SK-N-SH treated with all-trans-retinoic acid at 6 μM for 48 hours (cell line): ENCODE results near the gene ZBTB48.

Experiments
- ATAC-seq: fragments of 200-7000 bp; cut with Tn5 transposase; 3 replicates; pipeline ENCODE4 v1.9.1; 2020; ENCODE audit warnings: mild to moderate bottlenecking, moderate library complexity
- ARNTL ChIP-seq: fragments of 450-650 bp; formaldehyde crosslinking; IDR thresholded peaks from 2 replicates; pipeline ENCODE4 v1.5.0; 2020; ENCODE audit warnings: low read depth, mild to moderate bottlenecking, moderate library complexity, borderline replicate concordance
- BACH2 ChIP-seq: fragments of 250-450 bp; sonication (Bioruptor Pico); IDR thresholded peaks from 2 replicates; pipeline ENCODE4 v1.9.0; 2021; ENCODE audit warnings: mild to moderate bottlenecking, borderline replicate concordance
- CSDC2 ChIP-seq: fragments of 250-450 bp; sonication (Bioruptor Pico); IDR thresholded peaks from 2 replicates; pipeline ENCODE4 v1.5.0; 2020; ENCODE audit warnings: mild to moderate bottlenecking, moderate library complexity
- GLIS3 ChIP-seq: fragments of 250-450 bp; sonication (Bioruptor Pico); IDR thresholded peaks from 2 replicates; pipeline ENCODE4 v1.5.0; 2020; ENCODE audit warnings: mild to moderate bottlenecking, moderate library complexity
- ISL1 ChIP-seq: fragments of 250-450 bp; sonication (Bioruptor Pico); IDR thresholded peaks from 2 replicates; pipeline ENCODE4 v2.1.2; 2022; ENCODE audit warnings: mild to moderate bottlenecking, moderate library complexity
- PPARA ChIP-seq: fragments of 250-450 bp; sonication (Bioruptor Pico); IDR thresholded peaks from 2 replicates; pipeline ENCODE4 v1.5.0; 2020; ENCODE audit warnings: mild to moderate bottlenecking, borderline replicate concordance
- RARB ChIP-seq: fragments of 250-450 bp; sonication (Bioruptor Pico); IDR thresholded peaks from 2 replicates; pipeline ENCODE4 v1.8.0; 2021; ENCODE audit warnings: mild to moderate bottlenecking, moderate library complexity
- SNAI2 ChIP-seq: fragments of 250-450 bp; sonication (Bioruptor Pico); IDR thresholded peaks from 2 replicates; pipeline ENCODE4 v1.5.0; 2020; ENCODE audit warnings: mild to moderate bottlenecking, moderate library complexity
- TCF4 ChIP-seq: fragments of 250-450 bp; sonication (Bioruptor Pico); IDR thresholded peaks from 2 replicates; pipeline ENCODE4 v1.8.0; 2021; ENCODE audit warnings: mild to moderate bottlenecking, moderate library complexity, borderline replicate concordance
- TOX ChIP-seq: fragments of 250-450 bp; sonication (Bioruptor Pico); IDR thresholded peaks from 2 replicates; pipeline ENCODE4 v1.8.0; 2021; ENCODE audit warnings: mild to moderate bottlenecking, moderate library complexity, borderline replicate concordance
- ZC3H10 ChIP-seq: fragments of 250-450 bp; sonication (Bioruptor Pico); IDR thresholded peaks from 2 replicates; pipeline ENCODE4 v1.5.1; 2021; ENCODE audit warnings: mild to moderate bottlenecking, moderate library complexity
- ZFP3 ChIP-seq: fragments of 250-450 bp; sonication (Bioruptor Pico); IDR thresholded peaks from 2 replicates; pipeline ENCODE4 v1.5.0; 2020; ENCODE audit warnings: mild to moderate bottlenecking, moderate library complexity
- ZFP30 ChIP-seq: fragments of 450-650 bp; formaldehyde crosslinking; IDR thresholded peaks from 2 replicates; pipeline ENCODE4 v1.5.0; 2022; ENCODE audit warnings: mild to moderate bottlenecking, moderate library complexity
- ZNF70 ChIP-seq: fragments of 450-650 bp; formaldehyde crosslinking; IDR thresholded peaks from 2 replicates; pipeline ENCODE4 v1.5.0; 2020; ENCODE audit warnings: mild to moderate bottlenecking, moderate library complexity
- ZNF8 ChIP-seq: fragments of 450-650 bp; formaldehyde crosslinking; IDR thresholded peaks from 2 replicates; pipeline ENCODE4 v1.5.0; 2020; ENCODE audit warnings: mild to moderate bottlenecking, moderate library complexity
- TF ChIP-seq, protein P1 (sequence below): fragments of 250-450 bp; sonication (Bioruptor Pico); IDR thresholded peaks from 2 replicates; pipeline ENCODE4 v1.8.0; 2021; ENCODE audit warnings: low read depth, mild to moderate bottlenecking, moderate library complexity, borderline replicate concordance
- TF ChIP-seq, protein P2 (sequence below): fragments of 250-450 bp; sonication (Bioruptor Pico); IDR thresholded peaks from 2 replicates; pipeline ENCODE4 v1.5.1; 2020; ENCODE audit warnings: low read depth, mild to moderate bottlenecking, moderate library complexity
- TF ChIP-seq, protein P3 (sequence below): fragments of 250-450 bp; sonication (Bioruptor Pico); IDR thresholded peaks from 2 replicates; pipeline ENCODE4 v1.8.0; 2020; ENCODE audit warnings: mild to moderate bottlenecking, moderate library complexity, borderline replicate concordance
- TF ChIP-seq, protein P4 (sequence below): fragments of 250-450 bp; sonication (Bioruptor Pico); IDR thresholded peaks from 2 replicates; pipeline ENCODE4 v1.5.0; 2020; ENCODE audit warnings: mild to moderate bottlenecking, moderate library complexity

ZBTB48 gene

DNA sequence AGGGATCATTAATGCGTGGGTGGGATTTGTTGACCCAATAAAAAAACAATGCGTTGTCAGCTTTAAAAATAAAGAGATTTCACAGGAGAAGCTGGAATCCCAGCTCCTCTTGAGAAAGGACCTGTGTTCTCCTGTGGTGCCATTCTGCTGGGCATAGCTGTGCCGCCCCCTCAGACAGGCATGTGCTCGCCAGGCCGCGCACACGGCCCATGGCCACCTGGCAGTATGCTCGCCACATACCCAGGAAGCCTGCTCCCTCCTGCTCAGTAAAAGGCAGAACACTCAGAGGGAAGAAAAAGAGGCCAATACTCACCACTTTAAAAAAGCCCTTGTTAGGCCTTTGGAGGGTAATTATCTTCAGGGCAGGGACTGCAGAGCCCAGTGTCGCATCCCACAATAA lies 58.0 kb downstream of the ZBTB48 start:
- ATAC-seq: no peak
- TF ChIP-seq GLIS3 (CRISPR knock-in tag) (no peak), ZFP3 (CRISPR knock-in tag) (no peak), TCF4 (CRISPR knock-in tag) (no peak), RARB (no peak), ZFP30 (CRISPR knock-in tag) (no peak), ARNTL (CRISPR knock-in tag) (no peak)

DNA sequence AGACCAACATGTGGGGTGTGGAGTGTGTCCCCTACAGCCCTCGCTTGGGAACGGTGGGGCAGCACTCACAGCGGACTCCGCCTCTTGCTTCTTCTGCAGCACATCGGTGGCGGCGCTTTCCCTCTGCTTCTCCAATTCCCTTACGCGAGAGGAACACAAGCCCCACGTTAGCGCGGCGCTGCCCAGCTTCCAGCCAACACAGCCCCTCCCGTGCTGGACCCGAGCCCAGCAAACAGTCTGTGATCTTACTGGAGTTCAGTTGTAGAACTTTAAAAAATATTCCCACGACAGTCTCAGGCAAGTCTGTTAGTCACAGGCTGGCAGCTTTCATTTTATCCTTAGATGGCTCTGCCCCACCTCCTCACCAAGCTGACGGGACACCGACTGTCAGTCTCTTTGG lies 58.4 kb downstream of the ZBTB48 start:
- no peak for ATAC-seq
- no peak for TF ChIP-seq ZNF8
- TF ChIP-seq BACH2 (CRISPR knock-in tag): no peak
- TF ChIP-seq ARNTL (CRISPR knock-in tag): no peak
- TF ChIP-seq ZFP3 (CRISPR knock-in tag): no peak
- TF ChIP-seq TCF4 (CRISPR knock-in tag): no peak
- TF ChIP-seq CSDC2 (CRISPR knock-in tag): no peak
- TF ChIP-seq ZNF70 (CRISPR knock-in tag): no peak
- TF ChIP-seq SNAI2 (CRISPR knock-in tag): no peak
- TF ChIP-seq, protein P1, sequence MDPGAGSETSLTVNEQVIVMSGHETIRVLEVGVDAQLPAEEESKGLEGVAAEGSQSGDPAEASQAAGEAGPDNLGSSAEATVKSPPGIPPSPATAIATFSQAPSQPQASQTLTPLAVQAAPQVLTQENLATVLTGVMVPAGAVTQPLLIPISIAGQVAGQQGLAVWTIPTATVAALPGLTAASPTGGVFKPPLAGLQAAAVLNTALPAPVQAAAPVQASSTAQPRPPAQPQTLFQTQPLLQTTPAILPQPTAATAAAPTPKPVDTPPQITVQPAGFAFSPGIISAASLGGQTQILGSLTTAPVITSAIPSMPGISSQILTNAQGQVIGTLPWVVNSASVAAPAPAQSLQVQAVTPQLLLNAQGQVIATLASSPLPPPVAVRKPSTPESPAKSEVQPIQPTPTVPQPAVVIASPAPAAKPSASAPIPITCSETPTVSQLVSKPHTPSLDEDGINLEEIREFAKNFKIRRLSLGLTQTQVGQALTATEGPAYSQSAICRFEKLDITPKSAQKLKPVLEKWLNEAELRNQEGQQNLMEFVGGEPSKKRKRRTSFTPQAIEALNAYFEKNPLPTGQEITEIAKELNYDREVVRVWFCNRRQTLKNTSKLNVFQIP (CRISPR knock-in tag): no peak
- TF ChIP-seq ISL1 (CRISPR knock-in tag): no peak
- no peak for TF ChIP-seq TOX
- TF ChIP-seq ZFP30 (CRISPR knock-in tag): no peak
- TF ChIP-seq, protein P2, sequence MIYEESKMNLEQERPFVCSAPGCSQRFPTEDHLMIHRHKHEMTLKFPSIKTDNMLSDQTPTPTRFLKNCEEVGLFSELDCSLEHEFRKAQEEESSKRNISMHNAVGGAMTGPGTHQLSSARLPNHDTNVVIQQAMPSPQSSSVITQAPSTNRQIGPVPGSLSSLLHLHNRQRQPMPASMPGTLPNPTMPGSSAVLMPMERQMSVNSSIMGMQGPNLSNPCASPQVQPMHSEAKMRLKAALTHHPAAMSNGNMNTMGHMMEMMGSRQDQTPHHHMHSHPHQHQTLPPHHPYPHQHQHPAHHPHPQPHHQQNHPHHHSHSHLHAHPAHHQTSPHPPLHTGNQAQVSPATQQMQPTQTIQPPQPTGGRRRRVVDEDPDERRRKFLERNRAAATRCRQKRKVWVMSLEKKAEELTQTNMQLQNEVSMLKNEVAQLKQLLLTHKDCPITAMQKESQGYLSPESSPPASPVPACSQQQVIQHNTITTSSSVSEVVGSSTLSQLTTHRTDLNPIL (CRISPR knock-in tag): no peak
- no peak for TF ChIP-seq ZC3H10 (CRISPR knock-in tag)
- TF ChIP-seq PPARA (CRISPR knock-in tag): no peak
- TF ChIP-seq, protein P3, sequence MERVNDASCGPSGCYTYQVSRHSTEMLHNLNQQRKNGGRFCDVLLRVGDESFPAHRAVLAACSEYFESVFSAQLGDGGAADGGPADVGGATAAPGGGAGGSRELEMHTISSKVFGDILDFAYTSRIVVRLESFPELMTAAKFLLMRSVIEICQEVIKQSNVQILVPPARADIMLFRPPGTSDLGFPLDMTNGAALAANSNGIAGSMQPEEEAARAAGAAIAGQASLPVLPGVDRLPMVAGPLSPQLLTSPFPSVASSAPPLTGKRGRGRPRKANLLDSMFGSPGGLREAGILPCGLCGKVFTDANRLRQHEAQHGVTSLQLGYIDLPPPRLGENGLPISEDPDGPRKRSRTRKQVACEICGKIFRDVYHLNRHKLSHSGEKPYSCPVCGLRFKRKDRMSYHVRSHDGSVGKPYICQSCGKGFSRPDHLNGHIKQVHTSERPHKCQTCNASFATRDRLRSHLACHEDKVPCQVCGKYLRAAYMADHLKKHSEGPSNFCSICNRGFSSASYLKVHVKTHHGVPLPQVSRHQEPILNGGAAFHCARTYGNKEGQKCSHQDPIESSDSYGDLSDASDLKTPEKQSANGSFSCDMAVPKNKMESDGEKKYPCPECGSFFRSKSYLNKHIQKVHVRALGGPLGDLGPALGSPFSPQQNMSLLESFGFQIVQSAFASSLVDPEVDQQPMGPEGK: no peak
- TF ChIP-seq, protein P4, sequence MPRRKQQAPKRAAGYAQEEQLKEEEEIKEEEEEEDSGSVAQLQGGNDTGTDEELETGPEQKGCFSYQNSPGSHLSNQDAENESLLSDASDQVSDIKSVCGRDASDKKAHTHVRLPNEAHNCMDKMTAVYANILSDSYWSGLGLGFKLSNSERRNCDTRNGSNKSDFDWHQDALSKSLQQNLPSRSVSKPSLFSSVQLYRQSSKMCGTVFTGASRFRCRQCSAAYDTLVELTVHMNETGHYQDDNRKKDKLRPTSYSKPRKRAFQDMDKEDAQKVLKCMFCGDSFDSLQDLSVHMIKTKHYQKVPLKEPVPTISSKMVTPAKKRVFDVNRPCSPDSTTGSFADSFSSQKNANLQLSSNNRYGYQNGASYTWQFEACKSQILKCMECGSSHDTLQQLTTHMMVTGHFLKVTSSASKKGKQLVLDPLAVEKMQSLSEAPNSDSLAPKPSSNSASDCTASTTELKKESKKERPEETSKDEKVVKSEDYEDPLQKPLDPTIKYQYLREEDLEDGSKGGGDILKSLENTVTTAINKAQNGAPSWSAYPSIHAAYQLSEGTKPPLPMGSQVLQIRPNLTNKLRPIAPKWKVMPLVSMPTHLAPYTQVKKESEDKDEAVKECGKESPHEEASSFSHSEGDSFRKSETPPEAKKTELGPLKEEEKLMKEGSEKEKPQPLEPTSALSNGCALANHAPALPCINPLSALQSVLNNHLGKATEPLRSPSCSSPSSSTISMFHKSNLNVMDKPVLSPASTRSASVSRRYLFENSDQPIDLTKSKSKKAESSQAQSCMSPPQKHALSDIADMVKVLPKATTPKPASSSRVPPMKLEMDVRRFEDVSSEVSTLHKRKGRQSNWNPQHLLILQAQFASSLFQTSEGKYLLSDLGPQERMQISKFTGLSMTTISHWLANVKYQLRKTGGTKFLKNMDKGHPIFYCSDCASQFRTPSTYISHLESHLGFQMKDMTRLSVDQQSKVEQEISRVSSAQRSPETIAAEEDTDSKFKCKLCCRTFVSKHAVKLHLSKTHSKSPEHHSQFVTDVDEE (CRISPR knock-in tag): no peak
- no peak for TF ChIP-seq GLIS3 (CRISPR knock-in tag)
- no peak for TF ChIP-seq RARB
- TF ChIP-seq, all 23 proteins: peak for 0
